Endothelial cell of umbilical vein (primary cell): Measurements from ENCODE around the gene SPAG17.

ENCODE experiments used
- CTCF ChIP-seq, 2 donors: IDR thresholded peaks; 1 replicate in 1 of 2; 2 replicates in 1 of 2; pipeline ENCODE4 v1.5.1; 2011; ENCODE audit warnings: low read length in 2 of 2, mild to moderate bottlenecking in 2 of 2, moderate library complexity in 2 of 2, control low read depth in 1 of 2, inconsistent platforms in 1 of 2, low read depth in 1 of 2; ENCODE audit not compliant: insufficient read depth in 1 of 2; ENCODE audit errors: extremely low read depth in 1 of 2
- POLR2A ChIP-seq: IDR thresholded peaks from 2 replicates; pipeline ENCODE4 v1.6.1; 2012; ENCODE audit warnings: low read depth, mild to moderate bottlenecking, control low read depth, low read length

GRCh38 chr1:118148034-118148433 lies 37.0 kb downstream of the SPAG17 start:
- TF ChIP-seq CTCF (IDR thresholded peaks at IDR 0.05; ENCODE audit: extremely low read depth in 1 of 2, insufficient read depth in 1 of 2, low read depth in 1 of 2, low read length in 2 of 2) (no peak), POLR2A (no peak)
